Vagina (tissue), 2 donors: ENCODE data around the gene PSMB8.

Experiments
- CTCF ChIP-seq, 3 experiments: fragments of 450-650 bp in 2 of 3; fragments of 200-600 bp in 1 of 3; sonication (generic) in 1 of 3; IDR thresholded peaks; one replicate each; pipeline ENCODE4 v1.5.1; 2017 to 2019; ENCODE audit warnings: antibody characterized with exemption in 3 of 3, mild to moderate bottlenecking in 2 of 3, moderate library complexity in 2 of 3
- POLR2A ChIP-seq, 2 donors: fragments of 450-650 bp; IDR thresholded peaks; one replicate each; pipeline ENCODE4 v1.6.1; 2017; ENCODE audit warnings: antibody characterized with exemption in 2 of 2, mild to moderate bottlenecking in 2 of 2, moderate library complexity in 2 of 2
- POLR2AphosphoS5 ChIP-seq, 2 donors: sonication (generic); formaldehyde crosslinking; IDR thresholded peaks; one replicate each; pipeline ENCODE4 v1.9.0; 2017; ENCODE audit warnings: antibody characterized with exemption in 2 of 2, mild to moderate bottlenecking in 2 of 2, low read depth in 1 of 2; ENCODE audit not compliant: insufficient read depth in 1 of 2

GRCh38 chr6:32814145-32814544 is 29.7 kb downstream of the PSMB8 start:
- TF ChIP-seq POLR2A (IDR thresholded peaks at IDR 0.05) (no peak), CTCF (IDR thresholded peaks at IDR 0.05) (no peak), POLR2AphosphoS5 (IDR thresholded peaks at IDR 0.05; ENCODE audit: insufficient read depth in 1 of 2, low read depth in 1 of 2) (peak in 1 of 2 donors; percentile 9)
